Fibroblast of the aortic adventitia (primary cell): ENCODE measurements around the gene MGMT. TPM values are rescaled to one million over a fixed set of nuclear protein-coding genes. Genes with fewer than 3 reads are reported as not detected.

Source experiments
- DNase-seq: peaks from one replicate; pipeline ENCODE4 v3.0.0-alpha.2; 2010; ENCODE audit warnings: low read depth
- H3K4me3 ChIP-seq: 2 replicates; pipeline ENCODE4 v1.5.1; 2011; ENCODE audit warnings: low read depth, mild to moderate bottlenecking, control low read depth, low read length, moderate library complexity
- CTCF ChIP-seq: IDR thresholded peaks from 2 replicates; pipeline ENCODE4 v1.5.1; 2011; ENCODE audit warnings: mild to moderate bottlenecking, low read length, control low read depth, inconsistent platforms; ENCODE audit not compliant: insufficient read depth
- total RNA-seq: library from RNA; depleted of rRNA; stranded (reverse); fragments of >200 nt; gene quantifications from 2 replicates; pipeline ENCODE4 v1.2.3, GENCODE V29; 2012; ENCODE audit warnings: low replicate concordance

Gene MGMT
- total RNA-seq, 1 donor: 21.8 TPM

- DNase-seq: no peak
- H3K4me3 ChIP-seq: no peak overlapping the region
- TF ChIP-seq CTCF: no peak
Measured at GRCh38 chr10:129792864-129793263, 325.8 kb downstream of the MGMT start.

GRCh38 chr10:129793479-129793878 is 326.4 kb downstream of the MGMT start:
- no peak for TF ChIP-seq CTCF
- no peak overlapping the region for H3K4me3 ChIP-seq
- no peak for DNase-seq

GRCh38 chr10:129793996-129794395 is 327.0 kb downstream of the MGMT start:
- TF ChIP-seq CTCF: no peak
- no peak for DNase-seq
- no peak overlapping the region for H3K4me3 ChIP-seq

- H3K4me3 ChIP-seq: no peak overlapping the region
- DNase-seq: no peak
- TF ChIP-seq CTCF: no peak
Measured at GRCh38 chr10:129796710-129797420, 329.8 kb downstream of the MGMT start.

GRCh38 chr10:129799942-129800341 is 332.9 kb downstream of the MGMT start:
- TF ChIP-seq CTCF: no peak
- no peak for DNase-seq
- no peak overlapping the region for H3K4me3 ChIP-seq

GRCh38 chr10:129800796-129801340 is 333.8 kb downstream of the MGMT start:
- DNase-seq: no peak
- TF ChIP-seq CTCF: no peak
- H3K4me3 ChIP-seq: no peak overlapping the region
